Measurements from ENCODE around the gene LCLAT1. TPM values are rescaled to one million over a fixed set of nuclear protein-coding genes. Genes with fewer than 3 reads are reported as not detected.
"Not testable (repeated sequence)": the region's sequence is repeated elsewhere in the genome, so short reads cannot be mapped to it uniquely, and the experiment has no call there.

The LCLAT1 gene
- total RNA-seq, 2 donors from 2014 or later: 14.8 to 43.9 TPM

GRCh38 chr2:30463535-30463934 is 16.5 kb downstream of the LCLAT1 start:
- Histone ChIP-seq H3K4me3 (no peak overlapping the region), H3K4me1 (ENCODE audit: control insufficient read depth in 1 of 2, low read depth in 2 of 2) (peaks cover 13 to 21% of the 10 kb centered on the region in 2 donors), H3K27ac (no peak overlapping the region), H3K9me3 (no peaks in the 10 kb centered on the region), H3K27me3 (replicated peaks; ENCODE audit: insufficient read depth) (no peaks in the 10 kb centered on the region), H3K36me3 (no peaks in the 10 kb centered on the region)
- DNase-seq (ENCODE audit: low spot score) (no peak), ATAC-seq (ENCODE audit: insufficient number of reproducible peaks, low FRiP score, low read depth) (no peak)
- TF ChIP-seq CTCF (IDR thresholded peaks at IDR 0.05): no peak

- DNase-seq (ENCODE audit: low spot score): no peak
- ATAC-seq (ENCODE audit: insufficient number of reproducible peaks, low FRiP score, low read depth): no peak
- Histone ChIP-seq H3K4me1 (ENCODE audit: control insufficient read depth in 1 of 2, low read depth in 2 of 2) (peaks cover 13 to 26% of the 10 kb centered on the region in 2 donors), H3K9me3 (no peaks in the 10 kb centered on the region), H3K27ac (peak overlapping the region; percentile 10 to 53), H3K27me3 (replicated peaks; ENCODE audit: insufficient read depth) (no peaks in the 10 kb centered on the region), H3K36me3 (no peaks in the 10 kb centered on the region), H3K4me3 (peak overlapping the region; percentile 23)
- no peak for TF ChIP-seq CTCF (IDR thresholded peaks at IDR 0.05)
Measured at GRCh38 chr2:30464544-30465170, 17.6 kb downstream of the LCLAT1 start.

- no peaks in the 10 kb centered on the region for H3K27me3 ChIP-seq (replicated peaks; ENCODE audit: insufficient read depth)
- no peaks in the 10 kb centered on the region for H3K9me3 ChIP-seq
- H3K4me1 ChIP-seq (ENCODE audit: control insufficient read depth in 1 of 2, low read depth in 2 of 2): peaks cover 13 to 26% of the 10 kb centered on the region in 2 donors
- DNase-seq (ENCODE audit: low spot score) (no peak), ATAC-seq (ENCODE audit: insufficient number of reproducible peaks, low FRiP score, low read depth) (no peak)
- no peaks in the 10 kb centered on the region for H3K36me3 ChIP-seq
- H3K4me3 ChIP-seq: peak overlapping the region; percentile 23
- no peak for TF ChIP-seq CTCF (IDR thresholded peaks at IDR 0.05)
- H3K27ac ChIP-seq: peak overlapping the region; percentile 10 to 53
Measured at GRCh38 chr2:30465171-30465545, 18.1 kb downstream of the LCLAT1 start.

GRCh38 chr2:30466216-30466615 is 19.2 kb downstream of the LCLAT1 start:
- Histone ChIP-seq H3K27me3 (replicated peaks; ENCODE audit: insufficient read depth) (no peaks in the 10 kb centered on the region), H3K4me1 (ENCODE audit: control insufficient read depth in 1 of 2, low read depth in 2 of 2) (peaks cover 13 to 26% of the 10 kb centered on the region in 2 donors), H3K36me3 (no peaks in the 10 kb centered on the region), H3K4me3 (no peak overlapping the region), H3K27ac (no peak overlapping the region), H3K9me3 (no peaks in the 10 kb centered on the region)
- no peak for ATAC-seq (ENCODE audit: insufficient number of reproducible peaks, low FRiP score, low read depth)
- DNase-seq (ENCODE audit: low spot score): no peak
- TF ChIP-seq CTCF (IDR thresholded peaks at IDR 0.05): no peak

- peaks cover 13 to 29% of the 10 kb centered on the region in 2 donors for H3K4me1 ChIP-seq (ENCODE audit: control insufficient read depth in 1 of 2, low read depth in 2 of 2)
- not testable (repeated sequence) for DNase-seq (ENCODE audit: low spot score); H3K27me3 ChIP-seq (replicated peaks; ENCODE audit: insufficient read depth); H3K9me3 ChIP-seq; H3K36me3 ChIP-seq; ATAC-seq (ENCODE audit: insufficient number of reproducible peaks, low FRiP score, low read depth); H3K4me3 ChIP-seq; H3K27ac ChIP-seq
Measured at GRCh38 chr2:30467062-30467826, 20.2 kb downstream of the LCLAT1 start.
